NCI-H2227 (cell line): ENCODE data around the gene MTPN.

ENCODE experiments used
- DNase-seq: peaks from one replicate; lab custom pipeline; 2025; ENCODE audit not compliant: unreplicated experiment; lab: John Stamatoyannopoulos, UW

The MTPN gene, protein sequence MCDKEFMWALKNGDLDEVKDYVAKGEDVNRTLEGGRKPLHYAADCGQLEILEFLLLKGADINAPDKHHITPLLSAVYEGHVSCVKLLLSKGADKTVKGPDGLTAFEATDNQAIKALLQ

DNA sequence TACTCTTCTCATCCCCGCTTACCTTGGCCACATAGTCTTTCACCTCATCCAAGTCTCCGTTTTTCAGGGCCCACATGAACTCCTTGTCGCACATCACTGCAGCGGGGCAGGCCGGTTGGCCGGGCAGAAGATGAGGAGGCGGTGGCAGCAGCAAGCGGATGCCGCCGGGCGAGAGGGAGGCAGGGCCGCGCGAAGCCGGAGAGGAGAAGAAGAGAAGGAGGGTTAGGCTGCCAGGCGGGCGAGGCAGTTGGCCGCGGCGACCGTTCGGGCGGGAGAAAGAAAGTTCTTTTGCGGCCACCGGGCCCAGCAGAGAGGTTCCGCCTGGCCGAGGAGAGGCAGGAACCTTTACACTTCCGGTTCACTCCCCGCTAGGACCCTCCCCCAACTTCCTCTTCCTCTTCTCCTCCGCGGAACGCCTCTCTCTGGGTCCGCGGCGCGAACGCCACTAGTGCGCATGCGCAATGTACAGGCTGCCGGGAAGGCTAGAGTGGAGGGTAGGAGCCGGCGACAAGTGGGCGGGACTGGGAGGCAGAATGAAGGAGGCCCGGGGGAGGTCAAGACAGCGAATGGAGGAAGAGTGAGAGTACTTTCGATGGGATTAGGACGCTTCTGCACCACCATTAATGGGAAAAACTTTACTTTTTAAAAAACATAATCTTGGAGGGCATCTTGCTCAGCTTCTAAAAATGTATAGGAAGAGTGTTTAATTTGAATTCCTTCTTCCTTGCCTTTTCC, at the start of gene MTPN:
MTPN (minus strand) TSS at position 353 of the 735 bp plus-strand sequence; CDS start at position 94, 259 bp downstream.
- peak; percentile 100 for DNase-seq

DNA sequence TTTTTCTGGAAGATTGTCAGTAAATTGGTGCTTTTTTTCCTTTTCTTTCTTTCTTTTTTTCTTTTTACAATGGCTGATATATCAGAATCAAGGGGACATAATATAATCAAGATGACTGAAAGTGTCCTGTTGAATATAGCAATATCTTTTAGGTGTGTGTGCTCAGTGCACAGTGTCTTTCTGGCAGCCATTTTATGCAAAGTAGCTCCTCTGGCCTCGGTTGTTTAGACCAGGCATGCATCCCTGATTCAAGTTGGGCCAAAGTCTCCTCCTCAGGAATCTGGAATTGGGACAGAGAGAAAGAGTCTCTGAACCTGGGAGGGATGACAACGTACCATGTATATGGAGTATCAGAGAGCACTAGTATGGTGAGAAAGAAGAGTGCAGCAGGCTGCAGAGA, 49.0 kb upstream of the MTPN start:
- DNase-seq: no peak

DNA sequence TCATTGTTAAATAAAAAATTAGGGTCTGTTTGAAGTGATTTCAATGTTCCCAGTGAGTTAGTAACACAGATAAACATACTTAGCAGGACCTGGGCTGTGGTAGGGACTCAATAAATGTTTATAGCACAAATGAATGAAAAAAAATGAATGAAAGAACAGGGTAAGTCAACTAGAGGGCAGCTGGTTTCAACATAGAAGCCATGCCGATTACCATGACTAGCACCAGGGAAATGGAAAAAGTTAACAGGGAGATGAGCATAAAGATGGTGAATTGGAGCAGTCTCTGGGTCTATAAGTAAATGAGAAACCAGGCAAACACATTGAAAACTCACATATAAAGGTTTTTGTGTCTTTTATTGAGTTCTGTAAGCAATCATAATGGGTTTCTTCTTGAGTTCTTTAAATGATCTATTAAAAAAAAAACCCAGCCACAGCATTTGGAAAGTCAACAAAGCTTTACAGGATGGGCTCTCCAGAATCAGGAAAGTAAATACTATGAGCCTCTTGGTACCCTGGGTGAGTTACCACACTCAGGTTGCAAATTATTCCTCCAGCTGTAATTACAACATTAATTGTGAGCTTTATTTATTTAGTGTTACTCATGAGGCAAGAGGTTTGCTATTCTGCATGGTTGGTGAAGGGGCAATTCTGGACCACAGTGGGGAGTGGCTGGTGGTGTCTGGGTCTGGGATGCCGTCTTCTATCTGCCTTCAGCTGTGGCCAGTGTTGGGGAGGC, 46.1 kb upstream of the MTPN start:
- no peak for DNase-seq

DNA sequence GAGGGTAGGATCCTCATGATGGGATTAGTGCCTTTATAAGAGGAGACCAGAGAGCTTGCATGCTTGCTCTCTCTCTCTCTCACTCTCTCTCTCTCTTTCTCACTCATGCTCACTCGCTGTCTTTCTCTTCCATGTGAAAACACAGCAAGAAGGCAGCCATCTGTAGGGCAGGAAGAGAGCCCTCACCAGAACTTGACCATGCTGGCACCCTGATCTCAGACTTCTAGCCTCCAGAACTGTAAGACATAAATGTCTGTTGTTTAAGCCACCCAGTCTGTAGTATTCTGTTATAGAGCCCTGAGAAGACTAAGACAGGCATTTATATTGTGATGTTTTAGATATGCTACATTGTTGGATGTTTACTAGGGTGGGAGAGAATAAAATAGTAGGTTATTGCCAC, 43.4 kb upstream of the MTPN start:
- DNase-seq: no peak

DNA sequence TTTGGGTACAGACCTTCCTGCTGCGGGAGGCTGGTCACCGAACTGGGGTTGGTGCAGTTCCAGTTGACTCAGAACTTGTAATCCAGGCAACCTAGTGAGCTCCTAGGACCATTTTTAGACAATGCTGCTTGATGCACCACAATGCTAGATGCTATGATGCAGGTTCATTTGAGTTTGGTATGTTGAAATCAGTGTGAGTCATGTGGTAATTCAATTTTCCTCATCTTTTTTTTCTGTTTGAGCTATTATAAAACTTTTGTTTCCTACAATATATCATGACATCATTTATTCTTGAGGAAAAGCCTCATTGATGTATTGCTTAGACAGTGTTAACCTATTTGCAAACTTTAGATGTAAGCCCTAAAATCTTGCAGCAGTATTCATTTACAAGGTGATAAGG, 40.9 kb upstream of the MTPN start:
- no peak for DNase-seq

DNA sequence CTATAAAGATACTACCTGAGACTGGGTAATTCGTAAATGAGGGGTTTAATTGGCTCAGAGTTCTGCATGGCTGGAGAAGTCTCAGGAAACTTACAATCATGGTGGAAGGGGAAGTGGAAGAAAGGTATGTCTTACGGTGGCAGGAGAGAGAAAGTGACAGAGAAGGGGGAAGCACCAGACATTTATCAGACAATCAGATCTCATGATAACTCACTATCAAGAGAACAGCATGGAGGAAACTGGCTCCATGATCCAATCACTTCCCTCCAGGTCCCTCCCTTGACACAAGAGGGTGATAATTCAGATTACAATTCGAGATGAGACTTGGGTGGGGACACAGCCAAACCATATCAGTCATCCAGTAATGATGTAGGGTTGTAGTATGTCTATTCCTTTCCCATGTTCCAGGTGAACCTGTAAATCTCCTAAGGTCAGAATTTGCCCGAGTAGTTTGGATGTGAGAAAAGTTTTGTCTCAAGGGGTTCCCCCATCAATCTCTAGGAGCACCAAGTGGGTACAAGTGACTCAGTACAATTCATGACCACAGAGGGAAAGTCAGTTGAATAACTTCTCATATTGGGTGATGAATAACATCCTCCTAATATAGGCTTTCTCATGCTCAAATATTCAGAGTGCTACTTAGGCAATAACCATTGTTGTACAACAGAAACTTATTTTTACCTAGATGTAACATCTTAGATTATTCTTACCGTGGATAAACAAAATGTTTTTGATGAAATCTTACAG, 39.7 kb upstream of the MTPN start:
- DNase-seq: no peak

DNA sequence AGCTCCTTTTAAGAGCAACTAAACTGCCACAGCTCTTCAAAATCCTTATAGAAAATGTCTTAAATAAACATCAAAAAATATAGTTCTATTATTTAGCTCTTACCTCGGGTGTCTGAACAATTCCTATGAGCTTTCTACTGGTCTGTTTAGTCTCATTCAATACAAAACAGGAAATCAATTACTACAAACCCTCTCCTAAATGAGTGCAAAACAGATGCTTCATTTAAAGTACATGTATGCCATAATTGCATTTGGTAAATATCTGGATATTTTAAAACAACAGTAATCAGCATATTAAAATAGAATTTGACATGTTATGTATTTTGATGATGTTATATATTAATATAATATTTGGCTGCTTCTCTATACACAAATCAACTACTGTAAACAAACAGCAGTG, 38.5 kb upstream of the MTPN start:
- DNase-seq: no peak

DNA sequence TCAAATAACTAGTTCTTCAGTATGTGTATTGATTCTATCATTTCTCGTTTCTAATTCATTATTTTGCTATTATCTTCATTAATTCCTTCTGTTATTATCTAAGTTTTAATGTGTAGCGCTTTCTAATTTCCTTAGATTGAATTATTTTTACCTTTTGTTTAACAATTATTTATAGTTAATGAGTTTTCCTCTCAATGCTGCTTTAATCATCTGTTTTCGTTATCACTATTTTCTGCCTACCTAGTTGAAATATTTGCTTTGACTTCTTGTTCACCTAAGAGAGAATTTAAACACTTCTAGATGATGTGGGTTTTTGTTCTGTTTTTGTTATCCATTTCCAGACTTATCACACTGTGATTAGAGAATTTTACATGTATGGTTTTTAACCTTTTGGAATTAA, 37.5 kb upstream of the MTPN start:
- no peak for DNase-seq

DNA sequence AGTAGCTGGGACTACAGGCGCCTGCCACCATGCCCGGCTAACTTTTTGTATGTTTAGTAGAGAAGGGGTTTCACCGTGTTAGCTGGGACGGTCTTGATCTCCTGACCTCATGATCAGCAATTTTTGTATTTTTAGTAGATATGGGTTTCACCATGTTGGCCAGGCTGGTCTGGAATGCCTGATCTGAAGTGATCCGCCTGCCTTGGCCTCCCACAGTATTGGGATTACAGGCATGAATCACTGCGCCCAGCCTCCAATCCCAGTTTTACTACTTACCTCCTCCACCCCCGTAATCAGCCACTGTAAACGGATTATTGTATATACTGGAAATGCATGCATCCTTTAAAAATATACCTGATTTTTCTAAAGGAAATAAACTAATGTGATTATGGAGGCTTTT, 35.1 kb upstream of the MTPN start:
- no peak for DNase-seq

DNA sequence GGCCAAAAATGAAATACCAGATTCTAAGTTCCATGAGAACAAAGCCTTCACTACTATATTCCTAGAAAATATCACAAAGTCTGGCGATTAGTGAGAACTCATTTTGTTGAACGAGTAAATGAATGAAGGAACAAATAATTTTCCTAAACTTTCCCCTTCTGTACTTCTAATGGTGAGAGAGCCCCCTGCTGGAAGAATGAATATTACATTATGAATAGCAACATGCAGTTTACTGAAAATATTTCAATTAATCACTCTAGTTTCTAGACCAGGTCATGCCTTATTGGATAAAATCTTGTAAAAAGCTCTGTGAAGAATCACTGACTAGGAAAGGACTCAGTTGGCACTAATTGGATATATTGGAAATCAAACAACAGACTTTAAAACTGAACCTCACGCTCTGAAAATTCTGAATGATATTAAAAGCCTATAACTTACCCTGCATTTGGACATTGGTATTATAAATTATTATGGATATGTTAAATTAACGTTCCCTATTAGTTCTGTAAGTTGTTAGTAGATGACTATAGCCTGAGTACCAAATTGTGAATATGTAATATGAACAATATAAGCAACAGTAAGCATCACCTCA, 32.4 kb upstream of the MTPN start:
- DNase-seq: peak; percentile 70

DNA sequence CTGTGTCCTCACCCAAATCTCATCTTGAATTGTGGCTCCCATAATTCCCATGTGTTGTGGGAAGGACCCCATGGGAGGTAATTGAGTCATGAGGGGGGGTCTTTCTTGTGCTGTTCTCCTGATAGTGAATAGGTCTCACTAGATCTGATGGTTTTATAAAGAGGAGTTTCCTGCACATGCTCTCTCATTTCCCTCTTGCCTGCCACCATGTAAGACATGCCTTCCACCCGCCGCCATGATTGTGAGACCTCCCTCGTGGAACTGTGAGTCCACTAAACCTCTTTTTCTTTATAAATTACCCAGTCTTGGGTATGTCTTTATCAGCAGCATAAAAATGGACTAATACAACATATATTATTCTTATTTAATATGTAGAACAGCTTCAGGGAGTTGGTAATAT, 29.0 kb upstream of the MTPN start:
- no peak for DNase-seq

DNA sequence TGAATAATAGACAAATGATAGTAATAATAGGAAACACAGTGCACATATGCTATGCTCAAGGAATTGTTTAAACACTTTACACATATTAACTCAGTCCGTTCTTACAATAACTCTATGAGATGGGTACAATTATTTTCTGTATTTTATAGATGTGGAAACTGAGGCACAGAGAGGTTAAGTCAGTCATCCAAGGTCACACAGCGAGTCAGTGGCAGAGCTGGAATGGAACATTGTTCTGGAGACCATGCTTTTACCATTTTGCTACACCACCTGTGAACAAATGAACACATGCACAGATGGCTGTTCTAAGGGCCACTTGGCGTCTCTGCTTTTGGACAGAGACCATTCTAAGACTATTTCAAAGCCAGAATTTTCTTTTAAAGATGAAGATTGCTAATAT, 26.9 kb upstream of the MTPN start:
- DNase-seq: no peak

DNA sequence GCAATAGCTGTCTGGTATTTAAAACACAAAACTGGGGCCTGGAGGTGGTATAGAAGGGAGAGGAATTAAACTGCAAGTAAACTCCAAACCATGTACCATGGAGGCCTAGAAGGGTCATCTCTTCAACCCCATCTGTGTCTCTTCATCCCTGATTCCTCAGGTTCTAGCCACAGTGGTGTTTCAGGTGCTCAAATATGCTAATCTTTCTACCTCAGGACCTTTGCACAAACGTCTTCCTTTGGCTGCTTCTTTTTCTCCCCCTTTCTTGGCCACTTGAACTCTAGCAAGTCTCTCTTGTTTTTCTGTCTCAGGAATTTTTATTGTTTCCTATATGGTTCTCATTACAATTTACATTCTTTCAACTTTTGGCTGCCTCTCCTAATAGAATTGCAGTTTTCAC, 25.6 kb upstream of the MTPN start:
- DNase-seq: no peak

DNA sequence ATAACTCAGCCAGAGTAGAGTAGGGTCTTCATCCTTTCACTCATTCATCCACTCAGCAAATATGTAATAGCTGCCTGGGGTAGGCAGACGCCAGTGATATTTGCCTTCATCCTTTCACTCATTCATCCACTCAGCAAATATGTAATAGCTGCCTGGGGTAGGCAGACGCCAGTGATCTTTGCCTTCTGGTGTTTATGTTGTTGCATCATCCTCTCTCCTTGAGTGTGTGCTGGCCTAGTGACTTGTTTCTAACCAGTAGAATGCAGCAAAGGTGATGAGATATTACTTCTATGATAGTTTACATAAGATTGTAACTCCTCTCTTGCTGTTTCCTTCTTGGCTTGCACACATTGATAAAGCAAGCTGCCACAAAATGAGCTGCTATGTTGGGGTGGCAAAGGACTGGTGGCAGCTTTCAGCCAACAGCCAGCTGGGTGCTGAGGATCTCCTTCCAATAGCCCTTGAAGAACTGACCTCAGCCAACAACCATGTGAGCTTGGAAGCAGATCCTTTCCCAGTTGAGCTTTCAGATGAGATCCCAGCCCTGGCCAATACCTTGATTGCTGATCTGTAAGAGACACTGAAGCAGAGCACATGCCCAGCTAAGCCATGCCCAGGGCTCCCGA, 23.2 kb upstream of the MTPN start:
- DNase-seq: no peak

DNA sequence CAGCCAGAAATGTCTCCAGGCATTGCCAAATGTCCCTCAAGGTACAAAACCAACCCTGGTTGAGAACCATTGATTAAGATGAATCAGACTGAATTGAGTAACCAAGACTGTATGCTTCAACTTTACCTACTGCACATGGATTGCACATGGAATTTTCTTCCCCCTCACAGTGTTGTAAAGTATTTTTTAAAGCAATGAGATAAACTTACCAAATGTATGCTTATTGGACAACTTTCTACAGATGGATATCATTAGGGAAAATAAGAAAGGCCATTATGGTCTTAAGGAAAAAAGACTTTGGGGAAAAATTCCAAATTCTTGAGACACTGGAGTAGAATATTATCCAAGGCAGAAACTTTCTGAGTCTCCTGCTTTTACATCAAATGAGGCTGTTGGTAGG, 20.9 kb upstream of the MTPN start:
- no peak for DNase-seq

DNA sequence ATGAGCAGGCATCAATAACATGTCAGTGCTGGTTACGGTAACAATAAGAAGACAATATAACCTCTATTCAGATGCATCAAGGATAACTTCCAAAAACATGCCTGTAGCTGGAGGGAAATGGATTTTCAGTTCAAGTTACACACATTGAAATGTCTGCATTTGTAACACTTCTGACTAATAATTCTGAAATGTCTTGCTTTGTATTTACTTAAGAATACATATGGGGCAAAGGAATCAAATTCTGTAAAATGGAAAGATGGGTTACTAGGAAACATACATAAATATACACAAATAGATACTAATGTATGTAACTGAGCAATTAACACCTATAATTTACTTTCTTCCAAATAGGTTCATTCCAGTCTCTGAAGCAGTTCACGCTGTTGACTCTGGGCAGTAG, 18.6 kb upstream of the MTPN start:
- DNase-seq: no peak

DNA sequence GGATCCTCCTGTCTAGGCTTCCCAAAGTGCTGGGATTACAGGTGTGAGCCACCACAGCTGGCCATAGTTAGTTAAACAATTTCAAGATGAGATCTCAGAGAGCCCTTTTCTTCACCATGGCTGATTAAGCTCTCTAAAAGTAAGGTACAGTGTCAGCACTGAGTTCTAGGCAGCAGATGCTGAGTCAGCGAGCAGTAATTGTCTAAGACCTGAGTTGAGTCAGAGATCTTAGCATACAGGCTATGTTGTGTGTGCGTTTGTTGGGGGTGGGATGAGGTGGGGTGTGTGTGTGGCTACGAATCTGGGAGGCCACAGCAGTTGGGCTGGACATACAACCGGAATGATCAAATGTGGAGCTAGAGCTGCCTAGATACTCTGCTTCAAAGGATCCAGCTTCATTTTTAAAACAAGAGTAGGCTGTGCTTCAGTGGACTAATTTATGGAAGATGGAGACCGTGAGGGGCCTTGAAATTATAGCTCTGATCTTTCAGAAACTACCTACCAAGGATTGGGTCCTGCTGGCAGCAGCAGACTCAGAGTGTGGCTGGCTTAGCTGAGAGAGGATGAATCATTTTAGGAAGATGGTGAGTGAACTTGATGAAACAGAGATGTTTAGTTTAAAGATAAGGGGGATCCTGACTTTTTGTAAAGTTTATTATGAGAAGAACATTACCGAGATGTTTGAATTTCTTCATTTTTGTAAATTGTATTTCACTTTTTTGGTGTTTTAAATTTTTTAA, 17.5 kb upstream of the MTPN start:
- DNase-seq: no peak

DNA sequence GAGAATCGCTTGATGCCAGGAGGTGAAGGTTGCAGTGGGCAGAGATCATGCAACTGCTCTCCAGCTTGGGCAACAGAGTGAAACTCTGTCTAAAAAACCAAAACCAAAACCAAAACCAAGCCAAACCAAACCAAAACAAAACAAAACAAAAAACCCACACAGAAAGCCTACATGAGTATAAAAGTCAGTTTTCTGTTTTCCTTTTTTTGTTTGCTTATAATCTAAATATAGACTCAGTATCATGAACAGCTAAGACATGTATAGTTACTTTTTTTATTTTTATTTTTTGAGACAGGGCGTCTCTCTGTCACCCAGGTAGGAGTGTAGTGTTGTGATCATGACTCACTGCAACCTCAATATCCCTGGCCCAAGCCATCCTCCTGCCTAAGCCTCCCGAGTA, 16.8 kb upstream of the MTPN start:
- DNase-seq: no peak

DNA sequence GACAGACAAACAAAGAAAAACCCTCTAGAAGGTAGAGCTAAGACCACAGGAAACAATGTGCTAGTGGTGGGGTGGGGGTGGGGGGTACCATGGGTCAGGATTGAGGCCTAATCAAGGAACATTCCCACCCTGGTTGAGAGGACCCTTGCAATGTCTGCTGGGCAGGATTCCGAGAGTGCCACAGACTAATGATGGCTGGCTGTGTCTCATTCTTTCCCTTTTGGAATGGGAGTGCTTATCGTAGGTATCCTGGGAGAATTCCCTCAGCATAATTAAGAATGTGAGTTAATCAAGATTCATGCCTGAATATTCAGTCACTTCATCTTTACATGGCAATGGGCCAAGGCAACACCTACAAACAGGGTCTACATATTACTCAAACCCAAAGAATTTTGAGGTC, 14.7 kb upstream of the MTPN start:
- no peak for DNase-seq

DNA sequence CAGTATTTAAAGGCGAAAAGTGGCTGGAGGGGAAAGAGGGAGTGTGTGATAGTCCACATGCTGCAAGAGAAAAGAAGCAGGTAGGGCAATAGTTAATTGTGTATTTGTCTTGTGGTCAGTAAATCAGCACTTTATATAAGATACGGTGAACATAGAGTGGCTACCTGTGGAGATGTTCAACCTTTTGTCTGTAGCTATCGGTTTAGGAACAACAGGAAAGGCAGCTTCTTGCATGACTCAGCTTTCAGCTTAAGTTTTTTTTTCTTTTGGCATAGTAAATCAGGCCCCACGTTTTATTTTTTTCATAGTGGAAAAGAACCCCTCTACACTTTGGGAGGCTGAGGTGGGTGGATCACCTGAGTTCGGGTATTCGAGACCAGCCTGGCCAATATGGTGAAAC, 14.2 kb upstream of the MTPN start:
- no peak for DNase-seq
